Endothelial cell of umbilical vein (primary cell): ENCODE measurements around the gene GIPC3.

Experiments
- CTCF ChIP-seq, 2 donors: IDR thresholded peaks; 1 replicate in 1 of 2; 2 replicates in 1 of 2; pipeline ENCODE4 v1.5.1; 2011; ENCODE audit warnings: low read length in 2 of 2, mild to moderate bottlenecking in 2 of 2, moderate library complexity in 2 of 2, control low read depth in 1 of 2, inconsistent platforms in 1 of 2, low read depth in 1 of 2; ENCODE audit not compliant: insufficient read depth in 1 of 2; ENCODE audit errors: extremely low read depth in 1 of 2
- EZH2 ChIP-seq: IDR thresholded peaks from 2 replicates; pipeline ENCODE4 v1.6.1; 2012; ENCODE audit warnings: borderline replicate concordance, low read depth, mild to moderate bottlenecking, moderate library complexity, low read length, inconsistent platforms; ENCODE audit not compliant: severe bottlenecking
- MAX ChIP-seq: IDR thresholded peaks from 2 replicates; pipeline ENCODE4 v1.6.1; 2011; ENCODE audit not compliant: insufficient read depth, insufficient read length
- MYC ChIP-seq: IDR thresholded peaks from one replicate; pipeline ENCODE4 v1.6.1; 2011; ENCODE audit warnings: mild to moderate bottlenecking, low read depth, low read length
- POLR2A ChIP-seq: IDR thresholded peaks from 2 replicates; pipeline ENCODE4 v1.6.1; 2012; ENCODE audit warnings: low read depth, mild to moderate bottlenecking, control low read depth, low read length
- POLR2AphosphoS5 ChIP-seq: IDR thresholded peaks from 2 replicates; pipeline ENCODE4 v1.6.1; 2012; ENCODE audit warnings: low read depth, mild to moderate bottlenecking, control low read depth, low read length, moderate library complexity; ENCODE audit not compliant: insufficient read depth

GRCh38 chr19:3615524-3616135 is 30.4 kb downstream of the GIPC3 start:
- TF ChIP-seq CTCF (IDR thresholded peaks at IDR 0.05; ENCODE audit: extremely low read depth in 1 of 2, insufficient read depth in 1 of 2, low read depth in 1 of 2, low read length in 2 of 2) = no peak
- no peak for TF ChIP-seq POLR2AphosphoS5
- TF ChIP-seq POLR2A = no peak
- no peak for TF ChIP-seq EZH2
- no peak for TF ChIP-seq MAX
- TF ChIP-seq MYC = no peak
